CD4-positive, CD25-positive, alpha-beta regulatory T cell (primary cell): ENCODE data around the gene CBL. TPM values are rescaled to one million over a fixed set of nuclear protein-coding genes. Genes with fewer than 3 reads are reported as not detected.

Source experiments
- polyA plus RNA-seq, 4 donors: library from polyadenylated mRNA; unstranded; fragments of 300-500 nt; fragmentation: Illumina TruSeq; gene quantifications; one replicate each; pipeline ENCODE4 v1.2.3, GENCODE V29; 2021
- total RNA-seq: library from RNA; stranded (reverse); gene quantifications from one replicate; pipeline ENCODE4 v1.2.3, GENCODE V29; 2022

CBL gene
- total and polyA plus RNA-seq, 5 donors from 2014 or later = 7.9 to 35.6 (median 9.1) TPM

Other genes with a start within 250 kb of the CBL start
- not detected for gene FOXR1, start 234.6 kb upstream of the CBL start, total RNA-seq
- not detected for gene FOXR1, start 234.6 kb upstream of the CBL start, polyA plus RNA-seq
- 116 TPM for gene CENATAC, start 208.2 kb upstream of the CBL start, total RNA-seq
- gene CENATAC, start 208.2 kb upstream of the CBL start, polyA plus RNA-seq = 10 to 100 TPM in 3 of 4 donors, 1 to 10 TPM in 1; 10.0 to 14.4 (median 11.9) TPM
- gene RPS25, start 188.0 kb upstream of the CBL start, total RNA-seq = 1,801 TPM
- gene RPS25, start 188.0 kb upstream of the CBL start, polyA plus RNA-seq = 1,000 to 10,000 TPM; 3,291 to 5,953 (median 5,138) TPM
- gene TRAPPC4, start 187.6 kb upstream of the CBL start, total RNA-seq = 82.9 TPM
- gene TRAPPC4, start 187.6 kb upstream of the CBL start, polyA plus RNA-seq = 100 to 1,000 TPM; 135 to 179 (median 151) TPM
- 6.8 TPM for gene SLC37A4, start 175.5 kb upstream of the CBL start, total RNA-seq
- 10 to 100 TPM in 3 of 4 donors, 1 to 10 TPM in 1; 6.9 to 14.7 (median 10.8) TPM for gene SLC37A4, start 175.5 kb upstream of the CBL start, polyA plus RNA-seq
- 108 TPM for gene HYOU1, start 149.1 kb upstream of the CBL start, total RNA-seq
- 10 to 100 TPM; 13.4 to 15.0 (median 14.6) TPM for gene HYOU1, start 149.1 kb upstream of the CBL start, polyA plus RNA-seq
- gene VPS11, start 138.5 kb upstream of the CBL start, total RNA-seq = 78.8 TPM
- 10 to 100 TPM; 53.2 to 59.2 (median 56.9) TPM for gene VPS11, start 138.5 kb upstream of the CBL start, polyA plus RNA-seq
- 5.9 TPM for gene HMBS, start 121.5 kb upstream of the CBL start, total RNA-seq
- gene HMBS, start 121.5 kb upstream of the CBL start, polyA plus RNA-seq = 10 to 100 TPM; 11.2 to 15.5 (median 13.6) TPM
- gene DPAGT1, start 104.5 kb upstream of the CBL start, total RNA-seq = 22.5 TPM
- gene DPAGT1, start 104.5 kb upstream of the CBL start, polyA plus RNA-seq = 10 to 100 TPM; 28.6 to 35.2 (median 32.6) TPM
- gene C2CD2L, start 99.0 kb upstream of the CBL start, total RNA-seq = 21.1 TPM
- 1 to 10 TPM; 2.1 to 4.6 (median 4.5) TPM for gene C2CD2L, start 99.0 kb upstream of the CBL start, polyA plus RNA-seq
- 24.4 TPM for gene HINFP, start 84.8 kb upstream of the CBL start, total RNA-seq
- 10 to 100 TPM in 3 of 4 donors, 1 to 10 TPM in 1; 10.0 to 18.1 (median 13.3) TPM for gene HINFP, start 84.8 kb upstream of the CBL start, polyA plus RNA-seq
- gene ABCG4, start 57.3 kb upstream of the CBL start, total RNA-seq = not detected
- not detected for gene ABCG4, start 57.3 kb upstream of the CBL start, polyA plus RNA-seq
- gene NLRX1, start 37.6 kb upstream of the CBL start, total RNA-seq = 7.8 TPM
- 1 to 10 TPM; 5.0 to 6.7 (median 5.8) TPM for gene NLRX1, start 37.6 kb upstream of the CBL start, polyA plus RNA-seq
- gene NHERF4, start 20.9 kb upstream of the CBL start, total RNA-seq = not detected
- not detected for gene NHERF4, start 20.9 kb upstream of the CBL start, polyA plus RNA-seq
- 10.1 TPM for gene MCAM, start 110.8 kb downstream of the CBL start, total RNA-seq
- gene MCAM, start 110.8 kb downstream of the CBL start, polyA plus RNA-seq = 1 to 10 TPM in 3 of 4 donors, under 1 TPM in 1; 0.37 to 1.6 (median 1.5) TPM
- 21.0 TPM for gene RNF26, start 128.2 kb downstream of the CBL start, total RNA-seq
- 10 to 100 TPM; 27.5 to 38.3 (median 37.4) TPM for gene RNF26, start 128.2 kb downstream of the CBL start, polyA plus RNA-seq
- gene C1QTNF5, start 134.5 kb downstream of the CBL start, total RNA-seq = not detected
- gene C1QTNF5, start 134.5 kb downstream of the CBL start, polyA plus RNA-seq = not detected
- gene MFRP, start 140.4 kb downstream of the CBL start, total RNA-seq = not detected
- not detected for gene MFRP, start 140.4 kb downstream of the CBL start, polyA plus RNA-seq
- 1.6 TPM for gene USP2, start 175.4 kb downstream of the CBL start, total RNA-seq
- under 1 TPM in 1 of 4 donors, not detected in 3; 0.22 TPM for gene USP2, start 175.4 kb downstream of the CBL start, polyA plus RNA-seq
- not detected for gene THY1, start 216.8 kb downstream of the CBL start, total RNA-seq
- not detected for gene THY1, start 216.8 kb downstream of the CBL start, polyA plus RNA-seq